T-helper 1 cell treated with Interleukin-12 subunit alpha and Interleukin-12 subunit beta and Interleukin-4 antibody, amounts not matched to agents 30 ng/mL and 1 ng/mL, for 36 hours (primary cell): ENCODE measurements around the gene DCLK3. TPM values are rescaled to one million over a fixed set of nuclear protein-coding genes. Genes with fewer than 3 reads are reported as not detected.

Experiments
- intact Hi-C: fragments of 100-400 bp; cut with micrococcal nuclease; formaldehyde crosslinking; loops from one replicate; pipeline ENCODE4 v1.15.1; 2024
- total RNA-seq: library from RNA; stranded (reverse); gene quantifications from 2 replicates; pipeline ENCODE4 v1.2.3, GENCODE V29; 2022

The DCLK3 gene
- total RNA-seq, 1 donor from 2014 or later, result not detected

GRCh38 chr3:36769926-36770325 is 5.6 kb upstream of the DCLK3 start:
- intact Hi-C loops, result no loop called here

GRCh38 chr3:36765104-36765503 is 751 bp upstream of the DCLK3 start:
- intact Hi-C loops, result no loop called here

DNA sequence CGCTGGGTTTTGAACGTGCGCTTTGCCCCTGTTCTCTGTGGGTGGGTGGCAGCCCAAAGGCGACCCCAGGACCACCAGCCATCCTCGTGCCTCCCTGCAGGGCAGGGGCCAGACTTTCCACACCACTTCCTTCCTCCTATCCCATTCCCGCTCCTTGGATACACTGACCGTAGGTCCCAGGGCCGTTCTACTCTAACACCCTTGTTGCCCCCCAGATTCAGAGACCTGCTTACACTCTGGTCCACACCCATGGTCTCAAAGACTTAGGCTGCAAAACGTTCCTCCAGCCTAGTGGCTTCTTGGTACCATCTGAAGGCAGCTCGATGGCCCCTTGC is 318 bp upstream of the DCLK3 start:
- intact Hi-C loops, result no loop called here

DNA sequence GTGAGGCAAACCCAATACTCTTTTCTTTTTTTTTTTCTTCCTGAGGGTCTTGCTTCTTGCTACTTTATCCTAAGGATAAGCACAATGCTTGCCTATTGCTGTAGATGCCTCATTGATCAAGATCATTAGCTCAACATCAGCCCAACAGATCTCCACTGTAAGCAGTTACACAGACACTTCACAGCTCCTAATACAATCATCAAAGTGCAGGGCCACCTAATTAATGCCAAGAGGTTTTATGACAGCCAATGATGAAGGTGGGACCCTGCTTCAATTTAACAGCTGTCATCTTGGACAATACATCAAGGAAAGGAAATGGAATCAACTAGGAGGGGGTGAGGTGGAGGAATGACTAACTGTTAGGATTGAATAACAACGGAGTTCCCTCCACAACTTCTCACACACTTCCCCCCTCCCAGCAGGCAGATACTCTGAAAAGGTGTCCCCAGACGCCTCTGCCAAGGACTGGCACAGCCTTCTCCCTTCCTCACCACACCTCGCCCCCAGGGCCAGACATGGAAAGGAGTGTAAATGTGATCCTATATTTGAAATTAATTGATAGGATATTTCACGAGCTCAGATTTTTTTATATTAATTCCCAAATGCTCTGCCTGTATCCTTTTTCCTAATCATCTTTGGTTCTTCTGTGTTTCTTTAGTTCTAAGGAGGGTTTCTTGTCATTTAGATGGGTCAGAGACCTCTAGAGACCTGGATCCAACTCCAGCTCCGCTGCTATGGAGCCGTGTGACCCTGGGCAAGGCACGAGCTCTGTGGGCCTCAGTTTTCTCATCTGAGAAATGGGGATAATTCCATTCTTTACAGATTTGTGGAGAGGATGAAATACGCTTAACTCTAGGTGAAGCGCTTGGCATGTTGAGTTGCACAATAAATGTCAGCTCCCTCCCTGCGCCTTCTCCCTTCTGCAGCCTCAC is 1.2 kb downstream of the DCLK3 start:
- intact Hi-C loops, result no loop called here

DNA sequence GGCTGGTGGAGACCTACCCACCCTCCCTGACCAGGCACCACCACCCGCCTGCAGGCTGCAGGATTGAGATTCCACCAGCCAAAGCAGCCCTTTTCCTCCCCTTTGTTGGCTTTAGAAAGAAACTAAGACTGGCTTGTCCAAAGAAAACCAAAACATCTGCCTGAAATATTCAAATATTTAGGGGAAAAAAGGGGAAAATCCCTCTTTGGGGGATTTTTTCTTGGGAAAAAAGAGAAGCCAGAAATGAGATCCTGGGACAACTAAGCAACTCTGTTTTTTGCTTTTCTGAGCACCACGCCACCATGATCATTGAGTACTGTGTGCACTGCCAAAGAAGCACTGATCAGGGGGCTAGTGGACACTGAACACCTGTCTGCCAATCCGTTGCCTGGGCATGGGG is 2.6 kb downstream of the DCLK3 start:
- intact Hi-C loops, result no loop called here

DNA sequence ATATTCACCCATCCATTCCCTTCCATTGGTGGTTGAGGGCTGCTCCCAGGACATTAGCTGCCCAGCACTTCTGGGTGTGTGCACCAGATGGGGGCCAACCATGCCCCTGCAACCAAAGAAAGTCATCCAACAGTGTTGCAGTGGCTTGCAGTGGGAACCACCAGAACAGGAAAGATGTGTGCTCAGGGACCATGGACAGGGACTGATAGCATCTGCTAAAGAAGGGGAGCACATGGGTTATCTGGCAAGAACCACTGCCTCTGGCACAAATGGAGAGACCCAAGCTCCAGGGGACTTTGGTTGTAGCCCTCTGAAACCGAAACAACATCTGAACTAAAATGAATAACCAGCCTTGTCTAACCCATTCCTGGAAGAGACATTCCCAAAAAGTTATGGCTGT is 8.1 kb downstream of the DCLK3 start:
- intact Hi-C loops, result no loop called here

GRCh38 chr3:36751326-36751725 is 13.0 kb downstream of the DCLK3 start:
- intact Hi-C loops, result no loop called here

DNA sequence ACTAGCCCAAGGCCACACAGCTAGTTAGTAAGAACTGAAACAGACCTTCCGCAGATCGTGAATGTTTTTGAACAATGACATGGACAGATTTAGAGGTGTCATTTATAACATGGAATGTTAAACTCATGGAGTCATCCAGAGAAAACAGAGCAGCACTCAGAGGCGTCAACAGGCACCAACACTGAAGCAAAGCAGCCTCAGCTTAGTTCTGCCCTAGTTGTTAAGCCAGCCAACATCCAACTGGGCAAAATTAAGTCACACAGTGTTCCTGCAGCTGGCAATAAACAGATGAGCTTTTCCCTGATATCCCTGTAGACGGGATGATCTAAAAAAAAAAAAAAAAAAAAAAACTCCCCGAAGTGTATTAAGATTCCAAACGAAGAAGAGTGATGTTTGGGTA is 13.6 kb downstream of the DCLK3 start:
- intact Hi-C loops, result no loop called here

DNA sequence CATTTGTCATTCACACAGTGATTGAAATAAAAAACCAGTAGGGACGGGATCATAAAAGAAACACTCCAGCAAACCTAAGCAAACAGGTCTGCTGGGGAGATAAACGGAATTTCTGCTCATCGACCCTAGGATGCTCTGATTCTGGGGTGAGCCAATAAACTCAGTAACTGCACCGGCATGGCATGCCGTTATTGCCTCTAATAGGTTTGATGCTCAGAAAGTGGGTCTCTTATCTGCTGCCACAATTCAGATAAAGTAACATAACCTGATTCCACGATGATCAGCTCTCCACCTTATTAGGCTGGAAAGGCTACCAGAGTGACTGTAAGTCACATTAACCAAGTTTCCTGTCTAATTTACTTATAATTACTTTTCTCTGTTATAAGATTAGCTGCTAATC is 19.6 kb downstream of the DCLK3 start:
- intact Hi-C loops, result no loop called here

DNA sequence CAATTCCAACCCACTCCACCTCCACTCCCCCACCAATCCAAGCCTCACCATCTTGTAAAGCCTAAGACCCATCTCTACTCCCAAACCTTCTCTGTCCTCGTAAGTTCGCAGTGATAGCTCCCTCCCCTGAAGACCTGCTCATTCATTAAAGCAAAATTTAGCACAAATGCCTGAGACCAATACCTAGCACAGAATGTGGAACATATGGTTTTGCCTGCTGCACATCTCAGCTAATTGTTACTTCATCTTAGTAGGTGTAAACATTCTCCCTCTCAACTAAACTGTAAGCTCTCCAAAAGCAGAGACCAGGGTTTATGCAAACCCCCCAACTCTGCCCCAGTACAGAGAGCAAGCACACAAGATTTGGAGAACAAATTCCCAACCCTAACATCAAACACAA is 20.5 kb downstream of the DCLK3 start:
- intact Hi-C loops, result no loop called here

DNA sequence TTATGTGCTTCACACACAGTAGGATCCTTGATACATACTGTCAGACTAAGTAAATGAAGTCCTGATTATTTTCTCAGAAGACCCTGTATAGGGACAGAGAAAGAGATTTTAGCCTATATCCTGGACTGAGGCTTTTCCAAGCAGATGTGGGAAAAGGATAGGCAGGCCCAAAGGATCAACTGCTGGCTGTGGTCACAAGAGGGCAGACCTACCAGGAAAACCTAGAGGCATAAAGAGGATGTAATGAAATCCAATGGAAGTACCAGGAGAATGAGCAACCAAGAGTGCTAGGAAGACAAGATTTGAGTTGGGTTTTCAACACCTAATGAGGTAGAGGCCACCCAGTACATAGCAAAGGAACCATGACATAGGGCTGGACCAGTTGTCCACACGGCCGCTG is 23.1 kb downstream of the DCLK3 start:
- intact Hi-C loops, result no loop called here

DNA sequence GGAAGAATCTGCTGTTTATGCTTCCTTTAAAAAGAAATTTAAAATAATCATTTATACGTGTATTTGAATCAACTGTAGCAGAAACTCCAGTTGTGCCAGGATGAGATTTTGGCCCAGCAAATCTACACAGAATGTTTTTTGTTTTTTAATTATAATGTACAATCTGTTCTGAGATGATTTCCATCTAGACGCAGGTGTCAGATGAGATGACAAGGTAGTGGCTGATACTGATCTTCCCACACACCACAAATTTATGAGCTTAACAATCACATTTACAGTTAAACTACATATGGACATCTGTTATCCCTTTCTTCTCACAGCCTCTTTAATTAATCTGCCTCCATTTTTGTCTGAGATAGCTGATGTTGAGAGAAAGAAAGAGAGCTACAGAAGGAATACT is 23.6 kb downstream of the DCLK3 start:
- intact Hi-C loops, result no loop called here

GRCh38 chr3:36738702-36739101 is 25.7 kb downstream of the DCLK3 start:
- intact Hi-C loops, result no loop called here

GRCh38 chr3:36736301-36736700 is 28.1 kb downstream of the DCLK3 start:
- intact Hi-C loops, result no loop called here

DNA sequence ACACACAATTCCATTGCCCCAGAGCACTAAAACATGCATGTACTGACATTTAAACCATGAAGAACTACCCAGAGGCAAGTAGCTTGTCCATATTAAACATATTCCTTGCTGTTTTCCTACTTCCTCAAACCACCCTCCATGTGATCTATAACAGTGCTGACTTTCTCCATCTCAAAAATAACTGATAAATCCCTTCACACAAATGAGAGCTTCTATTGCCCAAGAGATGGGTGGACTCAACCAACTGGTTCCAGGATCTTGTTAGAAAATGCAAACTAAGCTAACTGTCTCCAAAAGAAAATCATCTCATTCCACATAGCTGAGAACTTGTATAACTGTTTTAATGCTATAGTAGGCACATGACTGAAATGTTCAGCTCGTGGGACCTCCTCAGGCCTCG is 29.6 kb downstream of the DCLK3 start:
- intact Hi-C loops, result no loop called here

DNA sequence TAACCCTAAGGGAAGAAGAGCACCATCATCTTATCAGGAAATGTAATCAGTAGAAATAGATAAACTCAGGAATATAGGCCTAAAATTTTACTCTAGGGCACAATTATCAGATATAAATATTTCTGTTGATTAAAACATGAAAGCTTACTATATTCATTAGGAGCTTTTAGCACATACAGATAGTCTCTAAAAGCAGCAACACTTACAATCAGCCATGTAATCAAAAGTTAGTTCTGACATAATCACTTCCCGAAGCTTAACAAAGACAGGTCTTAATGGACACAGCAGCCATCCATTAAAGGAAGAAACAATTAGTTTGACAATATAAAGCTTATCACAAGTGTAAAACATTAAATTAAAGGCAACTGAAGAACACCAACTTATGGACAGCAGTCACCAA is 30.6 kb downstream of the DCLK3 start:
- intact Hi-C loops, result no loop called here

- intact Hi-C loops, result no loop called here
Measured at GRCh38 chr3:36733162-36733696, 31.1 kb downstream of the DCLK3 start.

- intact Hi-C loops, result no loop called here
Measured at GRCh38 chr3:36730966-36731365, 33.4 kb downstream of the DCLK3 start.

DNA sequence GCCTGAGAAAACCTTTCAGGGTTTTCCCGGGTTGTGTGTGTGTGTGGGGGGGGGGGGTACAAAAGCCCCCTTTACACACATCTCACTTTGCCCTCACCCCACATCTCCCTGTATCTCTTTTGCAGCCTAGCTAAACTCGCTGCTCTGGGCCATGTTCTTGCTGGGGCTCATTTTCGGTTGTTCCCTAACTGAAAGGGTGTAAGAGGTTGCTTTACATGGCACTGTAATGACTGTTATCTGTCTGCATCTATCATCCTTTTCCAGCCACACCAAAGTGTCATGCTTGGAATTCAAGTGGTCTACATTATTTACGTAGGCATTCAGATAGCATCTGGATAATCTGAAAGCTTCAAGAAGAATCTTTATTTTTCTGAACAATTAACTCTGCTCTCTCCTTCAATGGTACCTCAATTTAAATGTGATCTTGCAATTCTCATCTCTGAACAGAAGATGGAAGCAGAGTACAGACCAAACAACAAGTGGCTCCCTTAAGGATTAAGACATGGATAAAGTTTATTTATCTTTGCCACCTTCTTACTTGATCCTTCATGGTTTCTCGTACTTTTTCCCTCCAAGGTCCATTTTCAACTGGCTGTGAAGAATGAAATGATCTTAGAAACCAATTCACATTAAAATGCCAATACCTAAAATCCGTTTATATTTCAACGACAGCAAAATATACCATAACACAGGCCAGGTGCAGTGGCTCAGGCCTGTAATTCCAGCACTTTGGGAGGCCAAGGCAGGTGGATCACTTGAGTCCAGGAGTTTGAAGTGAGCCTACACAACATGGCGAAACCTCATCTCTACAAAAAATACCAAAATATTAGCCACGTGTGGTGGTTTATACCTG is 34.9 kb downstream of the DCLK3 start:
- intact Hi-C loops, result loop anchor here (1.0 kb wide), 5 partner anchors 114 to 1050 kb away; no protein-coding TSS in a partner anchor

- intact Hi-C loops, result no loop called here
Measured at GRCh38 chr3:36714343-36715086, 49.8 kb downstream of the DCLK3 start.

- intact Hi-C loops, result no loop called here
Measured at GRCh38 chr3:36713904-36714303, 50.4 kb downstream of the DCLK3 start.
